IMR-90 (cell line): ENCODE results near the gene ACSL1.

Experiments
- BHLHE40 ChIP-seq: fragments of 150-350 bp; IDR thresholded peaks from 2 replicates; pipeline ENCODE4 v1.6.1; 2016; ENCODE audit warnings: mild to moderate bottlenecking, low read depth, low read length
- CEBPB ChIP-seq: IDR thresholded peaks from 2 replicates; pipeline ENCODE4 v1.6.1; 2012; ENCODE audit warnings: low read depth, low read length, improper control_type of control experiment
- CHD1 ChIP-seq: IDR thresholded peaks from 2 replicates; pipeline ENCODE4 v1.6.1; 2012; ENCODE audit warnings: low read depth, low read length, improper control_type of control experiment
- CTCF ChIP-seq: conservative IDR thresholded peaks from 2 replicates; pipeline ENCODE4 v1.5.1; 2012; ENCODE audit warnings: mild to moderate bottlenecking, low read depth, low read length, improper control_type of control experiment
- ELK1 ChIP-seq: fragments of 150-350 bp; IDR thresholded peaks from 2 replicates; pipeline ENCODE4 v1.6.1; 2016; ENCODE audit warnings: low read depth, mild to moderate bottlenecking, low read length, moderate library complexity, borderline replicate concordance
- FOS ChIP-seq: fragments of 150-350 bp; IDR thresholded peaks from 2 replicates; pipeline ENCODE4 v1.6.1; 2016; ENCODE audit warnings: low read depth, low read length
- MAFK ChIP-seq: IDR thresholded peaks from 2 replicates; pipeline ENCODE4 v1.6.1; 2012; ENCODE audit warnings: low read depth, low read length, improper control_type of control experiment
- MXI1 ChIP-seq: IDR thresholded peaks from 2 replicates; pipeline ENCODE4 v1.6.1; 2012; ENCODE audit warnings: low read depth, mild to moderate bottlenecking, low read length, moderate library complexity, borderline replicate concordance
- POLR2A ChIP-seq: IDR thresholded peaks from 2 replicates; pipeline ENCODE4 v1.6.1; 2012; ENCODE audit warnings: mild to moderate bottlenecking, low read depth, low read length
- RAD21 ChIP-seq: IDR thresholded peaks from 2 replicates; pipeline ENCODE4 v1.6.1; 2012; ENCODE audit warnings: low read length, improper control_type of control experiment
- RCOR1 ChIP-seq: IDR thresholded peaks from 2 replicates; pipeline ENCODE4 v1.6.1; 2012; ENCODE audit warnings: mild to moderate bottlenecking, low read length, improper control_type of control experiment; ENCODE audit not compliant: insufficient replicate concordance
- RFX5 ChIP-seq: IDR thresholded peaks from 2 replicates; pipeline ENCODE4 v1.8.0; 2012; ENCODE audit warnings: low read depth, mild to moderate bottlenecking, low read length, moderate library complexity
- SMC3 ChIP-seq: fragments of 150-350 bp; IDR thresholded peaks from 2 replicates; pipeline ENCODE4 v1.6.1; 2016; ENCODE audit warnings: low read depth, mild to moderate bottlenecking, antibody characterized with exemption, low read length, moderate library complexity
- USF2 ChIP-seq: fragments of 150-350 bp; IDR thresholded peaks from 2 replicates; pipeline ENCODE4 v1.6.1; 2017; ENCODE audit warnings: mild to moderate bottlenecking, antibody characterized with exemption, low read length, low read depth

- TF ChIP-seq ELK1 (no peak), CTCF (no peak), RFX5 (no peak), FOS (no peak), CEBPB (no peak), USF2 (no peak), POLR2A (no peak), RCOR1 (no peak), RAD21 (no peak), BHLHE40 (no peak), SMC3 (no peak), MXI1 (no peak), MAFK (no peak), CHD1 (no peak)
Measured at GRCh38 chr4:184787766-184788503, 37.8 kb downstream of the ACSL1 start.
